K562 (cell line): ENCODE data around the gene DUS3L. TPM values are rescaled to one million over a fixed set of nuclear protein-coding genes. Genes with fewer than 3 reads are reported as not detected.
A peak's percentile ranks its signal among the peaks of the same experiment; 100 is the strongest.

Experiments used
- BDP1 ChIP-seq: IDR thresholded peaks from 3 replicates; pipeline ENCODE4 v1.6.1; 2011; ENCODE audit not compliant: insufficient read length, insufficient read depth
- DNMT1 ChIP-seq: fragments of 450-650 bp; IDR thresholded peaks from 2 replicates; pipeline ENCODE4 v1.6.1; 2016; ENCODE audit warnings: antibody characterized with exemption, mild to moderate bottlenecking
- EP400 ChIP-seq: fragments of 450-650 bp; IDR thresholded peaks from 2 replicates; pipeline ENCODE4 v1.6.1; 2017; ENCODE audit warnings: antibody characterized with exemption, mild to moderate bottlenecking, moderate library complexity
- FOXK2 ChIP-seq, 2 experiments: fragments of 450-650 bp; IDR thresholded peaks in 1 of 2; conservative IDR thresholded peaks in 1 of 2; 2 replicates each; pipeline ENCODE4 v1.6.1; 2016; ENCODE audit warnings: low read depth in 2 of 2, mild to moderate bottlenecking in 1 of 2
- GABPB1 ChIP-seq: sonication (generic); formaldehyde crosslinking; IDR thresholded peaks from 2 replicates; pipeline ENCODE4 v1.8.0; 2022; ENCODE audit warnings: mild to moderate bottlenecking, missing genetic modification reagents
- MYC ChIP-seq, 2 experiments: fragments of 250-450 bp in 1 of 2; sonication (Bioruptor Pico) in 1 of 2; IDR thresholded peaks; 2 replicates each; pipeline versions ENCODE4 v1.5.1 to v1.6.1; 2012 to 2021; ENCODE audit warnings: low read depth in 2 of 2, borderline replicate concordance in 1 of 2, improper control_type of control experiment in 1 of 2, low read length in 1 of 2, mild to moderate bottlenecking in 1 of 2, moderate library complexity in 1 of 2
- NFATC3 ChIP-seq: fragments of 450-650 bp; IDR thresholded peaks from 2 replicates; pipeline ENCODE4 v1.6.1; 2017; ENCODE audit warnings: mild to moderate bottlenecking
- NR2C2 ChIP-seq, 2 experiments: fragments of 200-800 bp in 1 of 2; sonication (Bioruptor generic) in 1 of 2; sonication (generic) in 1 of 2; formaldehyde crosslinking in 1 of 2; IDR thresholded peaks; 2 replicates each; pipeline versions ENCODE4 v1.6.1 to v1.8.0; 2016 to 2022; ENCODE audit warnings: mild to moderate bottlenecking in 1 of 2, missing compliant biosample characterization in 1 of 2, missing genetic modification characterization in 1 of 2, missing genetic modification reagents in 1 of 2
- POLR2AphosphoS5 ChIP-seq: IDR thresholded peaks from 2 replicates; pipeline ENCODE4 v1.6.1; 2011; ENCODE audit warnings: mild to moderate bottlenecking, low read depth, low read length, moderate library complexity; ENCODE audit not compliant: control insufficient read depth, insufficient read depth
- POLR3A ChIP-seq: IDR thresholded peaks from 2 replicates; pipeline ENCODE4 v1.6.1; 2011; ENCODE audit warnings: borderline replicate concordance, mild to moderate bottlenecking, moderate library complexity; ENCODE audit not compliant: insufficient read length, insufficient read depth; ENCODE audit errors: extremely low read depth
- SMAD2 ChIP-seq: fragments of 150-350 bp; IDR thresholded peaks from 2 replicates; pipeline ENCODE4 v1.6.1; 2014; ENCODE audit warnings: low read depth, mild to moderate bottlenecking, low read length
- SP2 ChIP-seq: IDR thresholded peaks from 2 replicates; pipeline ENCODE4 v1.6.1; 2011; ENCODE audit warnings: mild to moderate bottlenecking, low read depth, low read length, moderate library complexity; ENCODE audit not compliant: poor library complexity, severe bottlenecking; ENCODE audit errors: extremely low read depth
- TGIF2 ChIP-seq: sonication (generic); formaldehyde crosslinking; IDR thresholded peaks from 2 replicates; pipeline ENCODE4 v1.8.1; 2022; ENCODE audit warnings: mild to moderate bottlenecking, missing genetic modification reagents, moderate library complexity
- ZKSCAN8 ChIP-seq: fragments of 200-800 bp; sonication (Bioruptor generic); IDR thresholded peaks from 2 replicates; pipeline ENCODE4 v1.6.1; 2016; ENCODE audit warnings: missing genetic modification characterization, missing compliant biosample characterization
- ZNF133 ChIP-seq: fragments of 250-450 bp; sonication (Bioruptor Pico); IDR thresholded peaks from 2 replicates; pipeline ENCODE4 v1.4.0; 2020; ENCODE audit warnings: mild to moderate bottlenecking
- ZNF174 ChIP-seq: fragments of 250-450 bp; sonication (Bioruptor Pico); IDR thresholded peaks from 2 replicates; pipeline ENCODE4 v1.4.0; 2020; ENCODE audit warnings: mild to moderate bottlenecking
- ZNF239 ChIP-seq: fragments of 250-450 bp; sonication (Bioruptor Pico); IDR thresholded peaks from 2 replicates; pipeline ENCODE4 v1.4.0; 2020; ENCODE audit warnings: mild to moderate bottlenecking
- polyA plus RNA-seq, 8 experiments: library from polyadenylated mRNA; depleted of rRNA in 4 of 8; stranded (reverse) in 5 of 8; unstranded in 3 of 8; fragments of >200 nt; fragmentation: Nextera tagmentation in 2 of 8; fragmentation: Illumina TruSeq in 1 of 8; extraction: Ambion mirVana in 2 of 8; extraction: Trizol in 1 of 8; gene quantifications; 2 replicates each; pipeline versions ENCODE4 v1.2.1 to v1.2.3, GENCODE V29; 2011 to 2014; ENCODE audit warnings: inconsistent platforms in 1 of 8, missing spikeins in 1 of 8
- total RNA-seq, 7 experiments: library from RNA; depleted of rRNA in 6 of 7; stranded (reverse); fragments of >200 nt in 6 of 7; fragmentation: Illumina TruSeq in 2 of 7; extraction: Trizol in 2 of 7; gene quantifications; 2 replicates each; pipeline versions ENCODE4 v1.2.1 to v1.2.3, GENCODE V29; 2011 to 2021; ENCODE audit warnings: low replicate concordance in 1 of 7
- TF ChIP-seq, protein P1 (sequence below): fragments of 250-450 bp; sonication (Bioruptor Pico); IDR thresholded peaks from 2 replicates; pipeline ENCODE4 v1.8.0; 2022; ENCODE audit warnings: moderate library complexity, mild to moderate bottlenecking, inconsistent platforms
- TF ChIP-seq, protein P2 (sequence below): fragments of 250-450 bp; sonication (Bioruptor Pico); IDR thresholded peaks from 2 replicates; pipeline ENCODE4 v1.8.0; 2021; ENCODE audit warnings: moderate library complexity, mild to moderate bottlenecking, inconsistent platforms
- TF ChIP-seq, protein P3 (sequence below): sonication (generic); formaldehyde crosslinking; IDR thresholded peaks from 2 replicates; pipeline ENCODE4 v1.8.1; 2022; ENCODE audit warnings: missing genetic modification reagents
- TF ChIP-seq, protein P4 (sequence below): fragments of 250-450 bp; sonication (Bioruptor Pico); IDR thresholded peaks from 2 replicates; pipeline ENCODE4 v1.4.0; 2020
- TF ChIP-seq, protein P5 (sequence below): fragments of 200-800 bp; sonication (Bioruptor generic); IDR thresholded peaks from 2 replicates; pipeline ENCODE4 v1.6.1; 2017; ENCODE audit warnings: missing genetic modification characterization, missing compliant biosample characterization

The DUS3L gene
- total and polyA plus RNA-seq, 9 of the 15 experiments (the other 6 are each of a cell fraction or from before 2014, with no cell fraction given), result 1.7 to 102 (median 77.5) TPM

DNA sequence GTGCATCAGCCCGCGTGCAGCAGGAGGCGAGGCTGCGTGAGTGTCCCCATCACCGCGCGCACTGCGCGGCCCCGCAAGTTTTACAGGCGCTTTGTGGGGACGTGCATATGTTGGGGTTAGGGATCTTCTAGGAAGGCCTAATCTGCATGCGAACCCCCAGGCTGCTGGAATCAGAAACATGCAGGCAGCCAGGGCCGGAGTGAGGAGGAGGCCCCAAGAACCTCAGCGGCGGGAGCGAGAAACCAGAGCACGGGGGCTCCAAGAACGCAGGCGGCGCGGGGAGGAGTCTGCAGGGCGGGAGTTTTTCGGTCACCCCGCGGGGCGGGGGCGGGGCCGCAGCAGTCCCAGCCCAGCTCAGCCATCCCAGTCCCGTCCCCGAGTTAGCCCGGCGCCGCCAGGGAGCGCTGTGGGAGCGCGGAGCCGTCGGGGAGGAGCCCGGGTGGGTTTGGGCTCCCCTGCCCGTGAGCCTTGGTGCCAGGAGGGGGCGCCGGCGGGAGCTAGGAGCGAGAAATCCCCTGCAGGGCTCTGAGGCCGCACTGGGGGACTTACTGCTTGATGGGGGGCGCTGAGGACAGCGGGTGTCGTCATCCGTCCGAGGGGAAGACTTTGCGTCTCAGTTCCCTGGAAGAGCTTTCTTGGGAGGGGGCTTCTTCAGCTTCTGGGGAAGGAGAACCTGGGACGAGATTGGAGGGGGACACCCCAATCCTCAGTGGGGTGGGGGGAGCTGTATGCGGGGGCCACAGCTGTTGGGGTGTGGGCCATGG is 13.0 kb upstream of the DUS3L start (continued):
- TF ChIP-seq, protein P1, sequence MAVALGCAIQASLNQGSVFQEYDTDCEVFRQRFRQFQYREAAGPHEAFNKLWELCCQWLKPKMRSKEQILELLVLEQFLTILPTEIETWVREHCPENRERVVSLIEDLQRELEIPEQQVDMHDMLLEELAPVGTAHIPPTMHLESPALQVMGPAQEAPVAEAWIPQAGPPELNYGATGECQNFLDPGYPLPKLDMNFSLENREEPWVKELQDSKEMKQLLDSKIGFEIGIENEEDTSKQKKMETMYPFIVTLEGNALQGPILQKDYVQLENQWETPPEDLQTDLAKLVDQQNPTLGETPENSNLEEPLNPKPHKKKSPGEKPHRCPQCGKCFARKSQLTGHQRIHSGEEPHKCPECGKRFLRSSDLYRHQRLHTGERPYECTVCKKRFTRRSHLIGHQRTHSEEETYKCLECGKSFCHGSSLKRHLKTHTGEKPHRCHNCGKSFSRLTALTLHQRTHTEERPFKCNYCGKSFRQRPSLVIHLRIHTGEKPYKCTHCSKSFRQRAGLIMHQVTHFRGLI (CRISPR knock-in tag), result no peak
- TF ChIP-seq FOXK2 (conservative IDR thresholded peaks at IDR 0.05 in 1 of 2, IDR thresholded peaks at IDR 0.05 in 1 of 2; ENCODE audit: low read depth in 2 of 2), result no peak
- no peak for TF ChIP-seq ZKSCAN8 (CRISPR knock-in tag)
- TF ChIP-seq NFATC3, result no peak
- TF ChIP-seq SP2, result no peak
- no peak for TF ChIP-seq ZNF133 (CRISPR knock-in tag)
- no peak for TF ChIP-seq ZNF174 (CRISPR knock-in tag)
- TF ChIP-seq, protein P2, sequence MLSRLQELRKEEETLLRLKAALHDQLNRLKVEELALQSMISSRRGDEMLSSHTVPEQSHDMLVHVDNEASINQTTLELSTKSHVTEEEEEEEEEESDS, result no peak
- no peak for TF ChIP-seq TGIF2 (CRISPR knock-in tag)
- no peak for TF ChIP-seq POLR3A
- 0 out of 2 replicates have a peak, but pooled peaks have one; percentile 20 for TF ChIP-seq POLR2AphosphoS5
- TF ChIP-seq GABPB1 (CRISPR knock-in tag), result peak; percentile 34
- TF ChIP-seq SMAD2, result no peak
- TF ChIP-seq MYC (IDR thresholded peaks at IDR 0.05; ENCODE audit: low read depth, low read length), result peak; percentile 74; the same call in 1 of the 2 replicates
- TF ChIP-seq MYC (CRISPR knock-in tag; IDR thresholded peaks at IDR 0.05; ENCODE audit: borderline replicate concordance, low read depth), result no peak
- TF ChIP-seq, protein P3, sequence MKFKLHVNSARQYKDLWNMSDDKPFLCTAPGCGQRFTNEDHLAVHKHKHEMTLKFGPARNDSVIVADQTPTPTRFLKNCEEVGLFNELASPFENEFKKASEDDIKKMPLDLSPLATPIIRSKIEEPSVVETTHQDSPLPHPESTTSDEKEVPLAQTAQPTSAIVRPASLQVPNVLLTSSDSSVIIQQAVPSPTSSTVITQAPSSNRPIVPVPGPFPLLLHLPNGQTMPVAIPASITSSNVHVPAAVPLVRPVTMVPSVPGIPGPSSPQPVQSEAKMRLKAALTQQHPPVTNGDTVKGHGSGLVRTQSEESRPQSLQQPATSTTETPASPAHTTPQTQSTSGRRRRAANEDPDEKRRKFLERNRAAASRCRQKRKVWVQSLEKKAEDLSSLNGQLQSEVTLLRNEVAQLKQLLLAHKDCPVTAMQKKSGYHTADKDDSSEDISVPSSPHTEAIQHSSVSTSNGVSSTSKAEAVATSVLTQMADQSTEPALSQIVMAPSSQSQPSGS (CRISPR knock-in tag), result no peak
- TF ChIP-seq ZNF239, result no peak
- TF ChIP-seq DNMT1, result no peak
- peak; percentile 67; the same call in 1 of the 2 replicates for TF ChIP-seq NR2C2 (CRISPR knock-in tag; IDR thresholded peaks at IDR 0.05)
- no peak for TF ChIP-seq NR2C2 (tag; IDR thresholded peaks at IDR 0.05)
- TF ChIP-seq, protein P4, sequence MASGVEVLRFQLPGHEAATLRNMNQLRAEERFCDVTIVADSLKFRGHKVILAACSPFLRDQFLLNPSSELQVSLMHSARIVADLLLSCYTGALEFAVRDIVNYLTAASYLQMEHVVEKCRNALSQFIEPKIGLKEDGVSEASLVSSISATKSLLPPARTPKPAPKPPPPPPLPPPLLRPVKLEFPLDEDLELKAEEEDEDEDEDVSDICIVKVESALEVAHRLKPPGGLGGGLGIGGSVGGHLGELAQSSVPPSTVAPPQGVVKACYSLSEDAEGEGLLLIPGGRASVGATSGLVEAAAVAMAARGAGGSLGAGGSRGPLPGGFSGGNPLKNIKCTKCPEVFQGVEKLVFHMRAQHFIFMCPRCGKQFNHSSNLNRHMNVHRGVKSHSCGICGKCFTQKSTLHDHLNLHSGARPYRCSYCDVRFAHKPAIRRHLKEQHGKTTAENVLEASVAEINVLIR (CRISPR knock-in tag), result no peak
- TF ChIP-seq EP400, result peak; percentile 90
- TF ChIP-seq BDP1, result no peak
- TF ChIP-seq, protein P5, sequence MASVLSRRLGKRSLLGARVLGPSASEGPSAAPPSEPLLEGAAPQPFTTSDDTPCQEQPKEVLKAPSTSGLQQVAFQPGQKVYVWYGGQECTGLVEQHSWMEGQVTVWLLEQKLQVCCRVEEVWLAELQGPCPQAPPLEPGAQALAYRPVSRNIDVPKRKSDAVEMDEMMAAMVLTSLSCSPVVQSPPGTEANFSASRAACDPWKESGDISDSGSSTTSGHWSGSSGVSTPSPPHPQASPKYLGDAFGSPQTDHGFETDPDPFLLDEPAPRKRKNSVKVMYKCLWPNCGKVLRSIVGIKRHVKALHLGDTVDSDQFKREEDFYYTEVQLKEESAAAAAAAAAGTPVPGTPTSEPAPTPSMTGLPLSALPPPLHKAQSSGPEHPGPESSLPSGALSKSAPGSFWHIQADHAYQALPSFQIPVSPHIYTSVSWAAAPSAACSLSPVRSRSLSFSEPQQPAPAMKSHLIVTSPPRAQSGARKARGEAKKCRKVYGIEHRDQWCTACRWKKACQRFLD (CRISPR knock-in tag), result no peak
